ENCODE data around the gene PRF1. TPM values are rescaled to one million over a fixed set of nuclear protein-coding genes. Genes with fewer than 3 reads are reported as not detected.

Gene PRF1
- total RNA-seq, 3 donors from 2014 or later (not counting 1 experiment from before 2014, with no cell fraction given), result 1,641 to 2,133 (median 1,982) TPM

- no peaks in the 10 kb centered on the region for H3K27me3 ChIP-seq (ENCODE audit: control insufficient read depth, insufficient read depth, low read length)
- Mint-ChIP-seq H3K4me3 (peak overlapping the region; percentile 49), H3K36me3 (no peaks in the 10 kb centered on the region), H3K27ac (peak overlapping the region; percentile 95 to 97), H3K9me3 (peaks cover 2% of the 10 kb centered on the region in 2 donors), H3K4me1 (peaks cover 74 to 78% of the 10 kb centered on the region in 2 donors), H3K27me3 (ENCODE audit: low read depth in 2 of 2) (no peaks in the 10 kb centered on the region)
- ATAC-seq, result no peak
- peaks cover 69% of the 10 kb centered on the region for H3K4me1 ChIP-seq (ENCODE audit: control insufficient read depth, insufficient read depth, low read length)
- WGBS (ENCODE audit: insufficient coverage), result 57% methylated on average over 4 of the region's 4 CpGs
- no peak overlapping the region for H3K4me3 ChIP-seq (ENCODE audit: low read length)
- peak overlapping the region; percentile 91 for H3K27ac ChIP-seq (ENCODE audit: low read length)
- TF ChIP-seq CTCF (IDR thresholded peaks at IDR 0.05), result no peak
- no peak for DNase-seq
- intact Hi-C loops (cut with micrococcal nuclease), result no loop called here
- no peaks in the 10 kb centered on the region for H3K9me3 ChIP-seq (ENCODE audit: control insufficient read depth, insufficient read depth, low read length)
- no peaks in the 10 kb centered on the region for H3K36me3 ChIP-seq (ENCODE audit: control insufficient read depth, insufficient read depth, low read length)
Observed at GRCh38 chr10:70607936-70608335, 5.4 kb upstream of the PRF1 start.

- Histone ChIP-seq H3K4me3 (ENCODE audit: low read length) (no peak overlapping the region), H3K9me3 (ENCODE audit: control insufficient read depth, insufficient read depth, low read length) (no peaks in the 10 kb centered on the region), H3K36me3 (ENCODE audit: control insufficient read depth, insufficient read depth, low read length) (peaks cover 12% of the 10 kb centered on the region), H3K4me1 (ENCODE audit: control insufficient read depth, insufficient read depth, low read length) (peaks cover 67% of the 10 kb centered on the region), H3K27ac (ENCODE audit: low read length) (no peak overlapping the region), H3K27me3 (ENCODE audit: control insufficient read depth, insufficient read depth, low read length) (no peaks in the 10 kb centered on the region)
- DNase-seq (no peak), ATAC-seq (no peak)
- intact Hi-C loops (cut with micrococcal nuclease), result no loop called here
- no peak for TF ChIP-seq CTCF (IDR thresholded peaks at IDR 0.05)
- Mint-ChIP-seq H3K4me3 (peak overlapping the region; percentile 70), H3K4me1 (peaks cover 61 to 80% of the 10 kb centered on the region in 2 donors), H3K36me3 (no peaks in the 10 kb centered on the region), H3K27ac (peak overlapping the region; percentile 95 to 97), H3K27me3 (ENCODE audit: low read depth in 2 of 2) (no peaks in the 10 kb centered on the region), H3K9me3 (no peaks in the 10 kb centered on the region)
- WGBS (ENCODE audit: insufficient coverage), result 91% methylated on average over 1 of the region's 2 CpGs
Observed at GRCh38 chr10:70605161-70605560, 2.6 kb upstream of the PRF1 start.

- peaks cover 7% of the 10 kb centered on the region for H3K36me3 Mint-ChIP-seq
- no peaks in the 10 kb centered on the region for H3K27me3 Mint-ChIP-seq (ENCODE audit: low read depth in 2 of 2)
- Histone ChIP-seq H3K27me3 (ENCODE audit: control insufficient read depth, insufficient read depth, low read length) (no peaks in the 10 kb centered on the region), H3K27ac (ENCODE audit: low read length) (peak overlapping the region; percentile 93), H3K4me3 (ENCODE audit: low read length) (peak overlapping the region; percentile 5), H3K36me3 (ENCODE audit: control insufficient read depth, insufficient read depth, low read length) (peaks cover 23% of the 10 kb centered on the region), H3K4me1 (ENCODE audit: control insufficient read depth, insufficient read depth, low read length) (peaks cover 67% of the 10 kb centered on the region), H3K9me3 (ENCODE audit: control insufficient read depth, insufficient read depth, low read length) (no peaks in the 10 kb centered on the region)
- DNase-seq (peak in 1 of 2 donors; percentile 35), ATAC-seq (peak in 1 of 3 donors; percentile 9)
- no peaks in the 10 kb centered on the region for H3K9me3 Mint-ChIP-seq
- peak overlapping the region; percentile 100 for H3K4me3 Mint-ChIP-seq
- 50% methylated on average over 4 of the region's 4 CpGs for WGBS (ENCODE audit: insufficient coverage)
- intact Hi-C loops (cut with micrococcal nuclease), result loop anchor here (5.0 kb wide), 1 partner anchor 47 kb away; no protein-coding TSS in a partner anchor
- H3K27ac Mint-ChIP-seq, result peak overlapping the region; percentile 95 to 97
- no peak for TF ChIP-seq CTCF (IDR thresholded peaks at IDR 0.05)
- H3K4me1 Mint-ChIP-seq, result peaks cover 59 to 80% of the 10 kb centered on the region in 2 donors
Observed at GRCh38 chr10:70604106-70604505, 1.6 kb upstream of the PRF1 start.

- peaks cover 30% of the 10 kb centered on the region for H3K36me3 ChIP-seq (ENCODE audit: control insufficient read depth, insufficient read depth, low read length)
- H3K4me1 ChIP-seq (ENCODE audit: control insufficient read depth, insufficient read depth, low read length), result peaks cover 67% of the 10 kb centered on the region
- peak; percentile 73 to 89 for DNase-seq
- H3K36me3 Mint-ChIP-seq, result peaks cover 12% of the 10 kb centered on the region
- H3K4me3 ChIP-seq (ENCODE audit: low read length), result peak overlapping the region; percentile 88
- H3K9me3 ChIP-seq (ENCODE audit: control insufficient read depth, insufficient read depth, low read length), result no peaks in the 10 kb centered on the region
- H3K27ac ChIP-seq (ENCODE audit: low read length), result peak overlapping the region; percentile 93
- ATAC-seq, result peak; percentile 58 to 75 (median 71)
- H3K4me3 Mint-ChIP-seq, result peak overlapping the region; percentile 100
- intact Hi-C loops (cut with micrococcal nuclease), result loop anchor here (2.0 to 5.0 kb wide), 3 partner anchors 13 to 46 kb away; no protein-coding TSS in a partner anchor
- H3K27me3 ChIP-seq (ENCODE audit: control insufficient read depth, insufficient read depth, low read length), result no peaks in the 10 kb centered on the region
- no peaks in the 10 kb centered on the region for H3K27me3 Mint-ChIP-seq (ENCODE audit: low read depth in 2 of 2)
- no peaks in the 10 kb centered on the region for H3K9me3 Mint-ChIP-seq
- H3K4me1 Mint-ChIP-seq, result peaks cover 66 to 87% of the 10 kb centered on the region in 2 donors
- H3K27ac Mint-ChIP-seq, result peak overlapping the region; percentile 95 to 97
- WGBS (ENCODE audit: insufficient coverage), result 21% methylated on average over 7 of the region's 7 CpGs
- TF ChIP-seq CTCF (IDR thresholded peaks at IDR 0.05), result no peak
Observed at GRCh38 chr10:70603449-70603801, 884 bp upstream of the PRF1 start.

All from natural killer cell (primary cell).